HEK293 (cell line): ENCODE data around the gene MAPK12.

ENCODE experiments used
- AEBP2 ChIP-seq: fragments of 450-650 bp; formaldehyde crosslinking; IDR thresholded peaks from 2 replicates; pipeline ENCODE4 v1.5.1; 2016; ENCODE audit warnings: missing biosample characterization, missing genetic modification characterization, borderline replicate concordance
- GLI4 ChIP-seq: fragments of 450-650 bp; formaldehyde crosslinking; IDR thresholded peaks from 2 replicates; pipeline ENCODE4 v1.5.1; 2016; ENCODE audit warnings: missing biosample characterization, missing genetic modification characterization
- GLIS2 ChIP-seq: fragments of 450-650 bp; formaldehyde crosslinking; IDR thresholded peaks from 2 replicates; pipeline ENCODE4 v1.5.1; 2016; ENCODE audit warnings: missing biosample characterization, missing genetic modification characterization
- HIC1 ChIP-seq: fragments of 450-650 bp; formaldehyde crosslinking; IDR thresholded peaks from 2 replicates; pipeline ENCODE4 v1.5.1; 2016; ENCODE audit warnings: missing biosample characterization, missing genetic modification characterization
- OVOL3 ChIP-seq: fragments of 450-650 bp; formaldehyde crosslinking; IDR thresholded peaks from 2 replicates; pipeline ENCODE4 v1.5.1; 2016; ENCODE audit warnings: missing biosample characterization, missing genetic modification characterization
- SCRT2 ChIP-seq: fragments of 450-650 bp; formaldehyde crosslinking; IDR thresholded peaks from 2 replicates; pipeline ENCODE4 v1.5.1; 2016; ENCODE audit warnings: missing biosample characterization, missing genetic modification characterization
- YY2 ChIP-seq: fragments of 450-650 bp; formaldehyde crosslinking; IDR thresholded peaks from 2 replicates; pipeline ENCODE4 v1.5.1; 2016; ENCODE audit warnings: missing biosample characterization, missing genetic modification characterization
- ZBTB11 ChIP-seq: fragments of 450-650 bp; formaldehyde crosslinking; conservative IDR thresholded peaks from 2 replicates; pipeline ENCODE4 v1.5.1; 2016; ENCODE audit warnings: low read depth, missing biosample characterization, missing genetic modification characterization
- ZBTB17 ChIP-seq: fragments of 450-650 bp; formaldehyde crosslinking; IDR thresholded peaks from 2 replicates; pipeline ENCODE4 v1.5.1; 2016; ENCODE audit warnings: missing biosample characterization, missing genetic modification characterization
- ZBTB26 ChIP-seq: fragments of 450-650 bp; formaldehyde crosslinking; optimal IDR thresholded peaks from 2 replicates; pipeline ENCODE3; 2016; ENCODE audit warnings: missing biosample characterization, mild to moderate bottlenecking, missing genetic modification characterization
- ZNF146 ChIP-seq: fragments of 450-650 bp; formaldehyde crosslinking; IDR thresholded peaks from 2 replicates; pipeline ENCODE4 v1.5.1; 2016; ENCODE audit warnings: missing biosample characterization, missing genetic modification characterization
- ZNF19 ChIP-seq: fragments of 450-650 bp; formaldehyde crosslinking; IDR thresholded peaks from 2 replicates; pipeline ENCODE4; 2016; ENCODE audit warnings: missing biosample characterization, missing genetic modification characterization, low read depth
- ZNF23 ChIP-seq: fragments of 450-650 bp; formaldehyde crosslinking; IDR thresholded peaks from 2 replicates; pipeline ENCODE4 v1.5.1; 2016; ENCODE audit warnings: missing biosample characterization, missing genetic modification characterization, borderline replicate concordance
- ZNF26 ChIP-seq: fragments of 450-650 bp; formaldehyde crosslinking; IDR thresholded peaks from 2 replicates; pipeline ENCODE4 v1.5.1; 2016; ENCODE audit warnings: missing biosample characterization, missing genetic modification characterization
- ZNF280C ChIP-seq: fragments of 450-650 bp; formaldehyde crosslinking; IDR thresholded peaks from 2 replicates; pipeline ENCODE4 v1.5.1; 2016; ENCODE audit warnings: missing biosample characterization, missing genetic modification characterization
- ZNF311 ChIP-seq: fragments of 450-650 bp; formaldehyde crosslinking; IDR thresholded peaks from 2 replicates; pipeline ENCODE4 v1.5.1; 2017; ENCODE audit warnings: missing biosample characterization, missing genetic modification characterization, borderline replicate concordance
- ZNF398 ChIP-seq: fragments of 450-650 bp; formaldehyde crosslinking; IDR thresholded peaks from 2 replicates; pipeline ENCODE4 v1.5.1; 2017; ENCODE audit warnings: missing biosample characterization, missing genetic modification characterization
- ZNF404 ChIP-seq: fragments of 450-650 bp; formaldehyde crosslinking; IDR thresholded peaks from 2 replicates; pipeline ENCODE4 v1.5.1; 2017; ENCODE audit warnings: missing biosample characterization, missing genetic modification characterization
- ZNF747 ChIP-seq: fragments of 450-650 bp; formaldehyde crosslinking; IDR thresholded peaks from 2 replicates; pipeline ENCODE4 v1.5.1; 2016; ENCODE audit warnings: missing biosample characterization, missing genetic modification characterization
- ZNF785 ChIP-seq: fragments of 450-650 bp; formaldehyde crosslinking; IDR thresholded peaks from 2 replicates; pipeline ENCODE4 v1.5.1; 2016; ENCODE audit warnings: missing biosample characterization, missing genetic modification characterization
- ZSCAN18 ChIP-seq: fragments of 450-650 bp; formaldehyde crosslinking; IDR thresholded peaks from 2 replicates; pipeline ENCODE4 v1.5.1; 2016; ENCODE audit warnings: missing biosample characterization, missing genetic modification characterization
- ZSCAN30 ChIP-seq: fragments of 450-650 bp; IDR thresholded peaks from 2 replicates; pipeline ENCODE4 v1.5.1; 2018; ENCODE audit warnings: missing biosample characterization, mild to moderate bottlenecking, missing genetic modification characterization, moderate library complexity

Gene MAPK12

GRCh38 chr22:50244420-50245213, 16.9 kb downstream of the MAPK12 start, which contains the start of gene TUBGCP6 (continued):
- TF ChIP-seq ZBTB11, result peak; percentile 95
- no peak for TF ChIP-seq AEBP2 (tag by site-specific recombination)
- TF ChIP-seq YY2, result peak; percentile 52; the same call in 1 of the 2 replicates
- TF ChIP-seq GLI4 (tag by site-specific recombination), result 0 out of 2 replicates have a peak, but pooled peaks have one; percentile 54
- 0 out of 2 replicates have a peak, but pooled peaks have one; percentile 2 for TF ChIP-seq SCRT2 (tag by site-specific recombination)
- no peak for TF ChIP-seq ZNF398 (tag by site-specific recombination)
- 0 out of 2 replicates have a peak, but pooled peaks have one; percentile 47 for TF ChIP-seq ZSCAN30 (tag by site-specific recombination)
- no peak for TF ChIP-seq OVOL3 (tag by site-specific recombination)
- TF ChIP-seq ZNF26, result no peak
- TF ChIP-seq ZNF280C (tag by site-specific recombination), result no peak
- peak; percentile 94 for TF ChIP-seq ZBTB26 (tag by site-specific recombination)
- TF ChIP-seq ZNF146 (tag by site-specific recombination), result no peak
- no peak for TF ChIP-seq ZSCAN18 (tag by site-specific recombination)
- no peak for TF ChIP-seq ZNF404
- no peak for TF ChIP-seq ZNF311 (tag by site-specific recombination)
- peak; percentile 86; the same call in 1 of the 2 replicates for TF ChIP-seq ZNF785
- peak; percentile 69 for TF ChIP-seq HIC1 (tag by site-specific recombination)
- no peak for TF ChIP-seq ZNF23 (tag by site-specific recombination)
- TF ChIP-seq ZNF747, result no peak
- peak; percentile 35; the same call in 1 of the 2 replicates for TF ChIP-seq GLIS2 (tag by site-specific recombination)
- TF ChIP-seq ZNF19 (tag by site-specific recombination), result no peak
- peak; percentile 75 for TF ChIP-seq ZBTB17 (tag by site-specific recombination)
